Measurements from ENCODE around the gene TENT5C.

The TENT5C gene

GRCh38 chr1:117672756-117673155 is 66.9 kb downstream of the TENT5C start:
- no peak for TF ChIP-seq CTCF (IDR thresholded peaks at IDR 0.05; ENCODE audit: low read length, missing control alignments)
- no peak overlapping the region for H3K4me3 ChIP-seq (replicated peaks; ENCODE audit: low read depth, low read length)
- no peak for DNase-seq (ENCODE audit: low read depth)

GRCh38 chr1:117673405-117673804 is 67.6 kb downstream of the TENT5C start:
- DNase-seq (ENCODE audit: low read depth), result peak; percentile 62
- no peak for TF ChIP-seq CTCF (IDR thresholded peaks at IDR 0.05; ENCODE audit: low read length, missing control alignments)
- H3K4me3 ChIP-seq (replicated peaks; ENCODE audit: low read depth, low read length), result no peak overlapping the region

DNA sequence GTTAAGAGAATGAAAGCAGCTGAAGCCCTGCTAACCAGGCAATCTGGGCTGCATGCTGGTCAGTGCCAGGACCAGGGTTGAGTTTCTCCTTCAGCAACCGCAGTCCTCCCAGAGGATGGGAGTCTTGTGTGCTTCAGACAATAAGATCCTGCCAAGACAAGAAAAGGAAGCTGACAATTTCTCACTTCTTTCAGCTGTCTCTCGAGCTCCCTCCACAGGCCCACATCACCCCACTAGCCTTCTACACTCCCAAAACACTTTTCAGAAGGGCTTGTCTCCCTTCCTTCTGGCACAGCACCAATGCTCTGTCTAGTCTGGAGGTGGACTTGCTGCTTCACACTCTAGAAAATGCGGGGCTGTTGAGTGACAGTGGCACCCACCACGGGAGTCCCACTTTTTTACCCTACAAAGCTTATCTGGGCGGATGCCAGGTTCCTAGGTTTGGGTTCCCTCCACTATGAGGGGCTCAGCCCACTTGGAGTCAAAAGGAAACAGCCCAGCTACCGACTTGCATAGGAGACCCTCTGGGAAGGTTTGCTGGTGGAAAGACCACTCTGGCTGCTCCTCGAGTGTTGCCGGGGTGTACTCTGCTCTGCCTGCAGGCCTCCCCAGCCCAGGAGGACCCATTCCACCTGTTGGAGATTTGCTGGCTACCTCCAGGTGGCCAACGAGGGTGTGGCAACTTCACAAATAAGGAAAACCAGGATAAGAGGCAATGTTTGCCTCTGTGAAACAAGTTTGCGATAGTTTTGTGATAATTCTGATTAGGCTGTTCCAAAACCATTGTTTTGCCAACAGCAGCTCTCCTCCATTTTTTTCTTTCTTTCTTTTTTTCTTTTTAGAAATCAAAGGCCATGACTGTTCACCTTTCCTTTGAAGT is 68.9 kb downstream of the TENT5C start:
- no peak overlapping the region for H3K4me3 ChIP-seq (replicated peaks; ENCODE audit: low read depth, low read length)
- TF ChIP-seq CTCF (IDR thresholded peaks at IDR 0.05; ENCODE audit: low read length, missing control alignments), result peak; percentile 58
- DNase-seq (ENCODE audit: low read depth), result peak; percentile 58

DNA sequence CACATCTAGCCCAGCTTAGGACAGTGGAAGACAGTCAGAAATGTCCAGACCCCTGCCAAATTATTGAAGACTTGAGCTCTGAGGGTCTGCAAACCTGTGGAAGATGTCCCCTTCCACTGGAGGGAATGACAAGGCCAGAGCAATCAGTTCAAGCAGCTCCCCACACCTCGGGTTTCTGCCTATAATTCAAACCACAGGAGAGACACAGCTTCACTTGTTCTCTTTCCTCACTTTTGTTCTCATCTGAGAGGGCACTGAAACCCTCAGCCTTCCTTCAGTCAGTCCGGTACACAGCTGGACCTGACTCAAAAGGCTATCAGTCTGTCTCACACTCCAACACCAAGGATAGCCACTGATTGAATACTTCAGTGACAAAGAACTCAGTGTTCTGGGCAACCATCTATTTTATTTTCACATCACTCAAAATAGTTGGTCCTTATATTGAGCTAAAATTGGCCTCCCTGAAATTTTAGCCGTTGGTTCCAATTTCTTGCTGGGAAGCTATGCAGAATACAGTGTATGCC is 70.1 kb downstream of the TENT5C start:
- no peak for TF ChIP-seq CTCF (IDR thresholded peaks at IDR 0.05; ENCODE audit: low read length, missing control alignments)
- no peak for DNase-seq (ENCODE audit: low read depth)
- H3K4me3 ChIP-seq (replicated peaks; ENCODE audit: low read depth, low read length), result no peak overlapping the region

GRCh38 chr1:117676615-117677130 is 70.8 kb downstream of the TENT5C start:
- no peak for TF ChIP-seq CTCF (IDR thresholded peaks at IDR 0.05; ENCODE audit: low read length, missing control alignments)
- no peak for DNase-seq (ENCODE audit: low read depth)
- H3K4me3 ChIP-seq (replicated peaks; ENCODE audit: low read depth, low read length), result no peak overlapping the region

Data from fibroblast of pulmonary artery (primary cell).